ENCODE measurements around the gene MALRD1. TPM values are rescaled to one million over a fixed set of nuclear protein-coding genes. Genes with fewer than 3 reads are reported as not detected.

Gene MALRD1
- total RNA-seq, 5 donors from 2014 or later (not counting 1 experiment from before 2014, with no cell fraction given) = 0.32 TPM; not detected in 4

- ChIA-PET CTCF (no interaction called here), POLR2A (no interaction called here)
- H3K4me1 Mint-ChIP-seq = no peaks in the 10 kb centered on the region
- H3K9me3 Mint-ChIP-seq = peaks cover 0 to 8% (median 7%) of the 10 kb centered on the region in 3 donors
- H3K4me3 Mint-ChIP-seq = no peak overlapping the region
- no peak overlapping the region for H3K27ac Mint-ChIP-seq
- no peaks in the 10 kb centered on the region for H3K36me3 Mint-ChIP-seq
- Histone ChIP-seq H3K36me3 (ENCODE audit: control insufficient read depth in 2 of 2, extremely low read depth in 1 of 2, insufficient read depth in 1 of 2, low read length in 1 of 2) (no peaks in the 10 kb centered on the region), H3K27ac (ENCODE audit: low read length) (no peak overlapping the region), H3K4me1 (ENCODE audit: control insufficient read depth in 1 of 2, extremely low read depth in 1 of 2, insufficient read depth in 2 of 2, low read length in 2 of 2) (no peaks in the 10 kb centered on the region), H3K9me3 (no peaks in the 10 kb centered on the region), H3K4me3 (ENCODE audit: control insufficient read depth in 1 of 2, extremely low read depth in 1 of 2, low read length in 1 of 2) (no peak overlapping the region), H3K27me3 (replicated peaks in 1 of 2; ENCODE audit: control insufficient read depth in 2 of 2, extremely low read depth in 1 of 2, insufficient read depth in 2 of 2, low read length in 1 of 2) (no peaks in the 10 kb centered on the region)
- no CpG with 5 or more reads among the region's 3 CpGs for WGBS (ENCODE audit: insufficient coverage)
- no peak for ATAC-seq (replicated peaks in 1 of 4)
- DNase-seq = no peak
- H3K27me3 Mint-ChIP-seq = no peaks in the 10 kb centered on the region
These were observed 606.0 kb downstream of the MALRD1 start for GRCh38 chr10:19654576-19654975.

DNA sequence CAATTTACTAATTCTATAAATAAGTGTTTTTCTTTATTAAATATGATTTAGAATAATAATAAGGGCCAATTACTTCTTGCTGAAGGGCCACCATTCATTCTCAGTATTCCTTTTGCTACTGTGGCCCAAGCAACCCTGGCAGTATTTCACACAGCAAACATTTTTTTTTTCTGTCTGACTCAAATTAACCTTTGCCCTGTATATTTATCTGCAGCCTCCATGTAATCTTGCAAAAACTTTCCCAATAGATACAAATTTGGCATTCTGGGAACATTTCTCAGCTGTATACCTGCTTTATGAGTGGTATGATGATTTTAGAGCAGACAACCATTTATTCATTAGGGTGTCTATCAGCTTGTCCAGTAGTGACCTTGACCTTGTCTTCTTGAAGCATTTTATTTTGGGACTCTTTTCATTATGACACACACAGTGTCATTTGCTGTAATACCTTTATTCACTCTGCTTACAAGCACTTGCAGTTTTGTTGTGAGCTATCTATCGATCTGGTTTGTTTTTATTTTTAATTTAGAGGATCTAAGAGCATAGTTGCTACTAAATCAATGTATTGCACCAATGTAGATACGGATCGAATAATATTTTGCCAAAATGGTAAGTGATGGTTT lies 607.9 kb downstream of the MALRD1 start:
- Histone ChIP-seq H3K9me3 (no peaks in the 10 kb centered on the region), H3K4me1 (ENCODE audit: control insufficient read depth in 1 of 2, extremely low read depth in 1 of 2, insufficient read depth in 2 of 2, low read length in 2 of 2) (no peaks in the 10 kb centered on the region), H3K4me3 (ENCODE audit: control insufficient read depth in 1 of 2, extremely low read depth in 1 of 2, low read length in 1 of 2) (no peak overlapping the region), H3K36me3 (ENCODE audit: control insufficient read depth in 2 of 2, extremely low read depth in 1 of 2, insufficient read depth in 1 of 2, low read length in 1 of 2) (no peaks in the 10 kb centered on the region), H3K27me3 (replicated peaks in 1 of 2; ENCODE audit: control insufficient read depth in 2 of 2, extremely low read depth in 1 of 2, insufficient read depth in 2 of 2, low read length in 1 of 2) (no peaks in the 10 kb centered on the region), H3K27ac (ENCODE audit: low read length) (no peak overlapping the region)
- H3K27me3 Mint-ChIP-seq = no peaks in the 10 kb centered on the region
- H3K9me3 Mint-ChIP-seq = peaks cover 0 to 7% (median 5%) of the 10 kb centered on the region in 3 donors
- no CpG with 5 or more reads among the region's 3 CpGs for WGBS (ENCODE audit: insufficient coverage)
- CTCF ChIA-PET = no interaction called here
- POLR2A ChIA-PET = no interaction called here
- no peaks in the 10 kb centered on the region for H3K36me3 Mint-ChIP-seq
- DNase-seq (no peak), ATAC-seq (replicated peaks in 1 of 4) (no peak)
- H3K4me3 Mint-ChIP-seq = no peak overlapping the region
- H3K4me1 Mint-ChIP-seq = no peaks in the 10 kb centered on the region
- H3K27ac Mint-ChIP-seq = no peak overlapping the region

GRCh38 chr10:19658131-19658530 lies 609.5 kb downstream of the MALRD1 start:
- Mint-ChIP-seq H3K4me3 (no peak overlapping the region), H3K4me1 (no peaks in the 10 kb centered on the region), H3K27ac (no peak overlapping the region), H3K9me3 (peaks cover 0 to 4% (median 3%) of the 10 kb centered on the region in 3 donors), H3K27me3 (no peaks in the 10 kb centered on the region), H3K36me3 (no peaks in the 10 kb centered on the region)
- ATAC-seq (replicated peaks in 1 of 4) = no peak
- no peak for DNase-seq
- no peaks in the 10 kb centered on the region for H3K27me3 ChIP-seq (replicated peaks in 1 of 2; ENCODE audit: control insufficient read depth in 2 of 2, extremely low read depth in 1 of 2, insufficient read depth in 2 of 2, low read length in 1 of 2)
- ChIA-PET POLR2A (interaction anchor here in 1 of 2 donors (0.6 kb wide), 2 partner anchors 57 to 1203 kb away, joined by 3 read pairs; no protein-coding TSS in a partner anchor), CTCF (interaction anchor here in 1 of 2 donors (0.6 kb wide), 1 partner anchor 65 kb away, joined by 4 read pairs; no protein-coding TSS in a partner anchor)
- H3K36me3 ChIP-seq (ENCODE audit: control insufficient read depth in 2 of 2, extremely low read depth in 1 of 2, insufficient read depth in 1 of 2, low read length in 1 of 2) = no peaks in the 10 kb centered on the region
- 57% methylated on average over 1 of the region's 3 CpGs for WGBS (ENCODE audit: insufficient coverage)
- H3K9me3 ChIP-seq = no peaks in the 10 kb centered on the region
- no peak overlapping the region for H3K27ac ChIP-seq (ENCODE audit: low read length)
- H3K4me3 ChIP-seq (ENCODE audit: control insufficient read depth in 1 of 2, extremely low read depth in 1 of 2, low read length in 1 of 2) = no peak overlapping the region
- H3K4me1 ChIP-seq (ENCODE audit: control insufficient read depth in 1 of 2, extremely low read depth in 1 of 2, insufficient read depth in 2 of 2, low read length in 2 of 2) = no peaks in the 10 kb centered on the region

DNA sequence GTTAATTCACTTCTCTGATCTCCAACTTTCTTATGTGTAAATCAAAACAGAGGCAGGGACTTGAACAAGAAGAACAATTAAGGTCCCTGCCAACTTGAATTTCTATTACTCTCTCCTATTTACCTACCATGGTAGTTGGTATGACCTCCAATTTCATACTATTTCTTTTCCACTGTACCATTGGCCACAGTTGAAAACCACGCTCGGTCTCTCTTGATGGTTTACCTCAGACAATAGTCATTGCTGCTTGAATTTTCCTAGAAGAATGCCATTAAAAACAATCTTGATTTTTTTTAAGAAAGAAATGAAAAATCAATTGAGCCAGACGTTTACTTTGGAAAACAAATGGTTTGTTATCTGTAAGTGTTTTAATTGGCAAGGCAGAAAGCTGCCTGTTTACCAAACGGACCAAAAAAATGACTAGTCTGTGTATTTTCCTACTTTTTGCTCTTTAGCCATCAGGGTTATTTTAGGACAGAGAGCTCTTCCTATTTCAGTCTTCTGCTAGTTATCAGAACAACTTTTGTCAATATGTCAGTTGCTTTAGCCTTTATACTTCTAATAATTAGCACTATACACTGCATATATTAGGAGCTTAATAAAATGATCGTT lies 610.1 kb downstream of the MALRD1 start:
- Mint-ChIP-seq H3K4me1 (no peaks in the 10 kb centered on the region), H3K27me3 (no peaks in the 10 kb centered on the region), H3K36me3 (no peaks in the 10 kb centered on the region), H3K4me3 (no peak overlapping the region), H3K27ac (no peak overlapping the region), H3K9me3 (peaks cover 0 to 4% (median 3%) of the 10 kb centered on the region in 3 donors)
- no peaks in the 10 kb centered on the region for H3K27me3 ChIP-seq (replicated peaks in 1 of 2; ENCODE audit: control insufficient read depth in 2 of 2, extremely low read depth in 1 of 2, insufficient read depth in 2 of 2, low read length in 1 of 2)
- H3K9me3 ChIP-seq = no peaks in the 10 kb centered on the region
- ChIA-PET CTCF (interaction anchor here in 1 of 2 donors (0.9 kb wide), 1 partner anchor 129 kb away, joined by 3 read pairs; no protein-coding TSS in a partner anchor), POLR2A (no interaction called here)
- H3K4me3 ChIP-seq (ENCODE audit: control insufficient read depth in 1 of 2, extremely low read depth in 1 of 2, low read length in 1 of 2) = no peak overlapping the region
- H3K27ac ChIP-seq (ENCODE audit: low read length) = no peak overlapping the region
- no peaks in the 10 kb centered on the region for H3K4me1 ChIP-seq (ENCODE audit: control insufficient read depth in 1 of 2, extremely low read depth in 1 of 2, insufficient read depth in 2 of 2, low read length in 2 of 2)
- ATAC-seq (replicated peaks in 1 of 4) (no peak), DNase-seq (no peak)
- 50% methylated on average over 1 of the region's 5 CpGs for WGBS (ENCODE audit: insufficient coverage)
- H3K36me3 ChIP-seq (ENCODE audit: control insufficient read depth in 2 of 2, extremely low read depth in 1 of 2, insufficient read depth in 1 of 2, low read length in 1 of 2) = no peaks in the 10 kb centered on the region

DNA sequence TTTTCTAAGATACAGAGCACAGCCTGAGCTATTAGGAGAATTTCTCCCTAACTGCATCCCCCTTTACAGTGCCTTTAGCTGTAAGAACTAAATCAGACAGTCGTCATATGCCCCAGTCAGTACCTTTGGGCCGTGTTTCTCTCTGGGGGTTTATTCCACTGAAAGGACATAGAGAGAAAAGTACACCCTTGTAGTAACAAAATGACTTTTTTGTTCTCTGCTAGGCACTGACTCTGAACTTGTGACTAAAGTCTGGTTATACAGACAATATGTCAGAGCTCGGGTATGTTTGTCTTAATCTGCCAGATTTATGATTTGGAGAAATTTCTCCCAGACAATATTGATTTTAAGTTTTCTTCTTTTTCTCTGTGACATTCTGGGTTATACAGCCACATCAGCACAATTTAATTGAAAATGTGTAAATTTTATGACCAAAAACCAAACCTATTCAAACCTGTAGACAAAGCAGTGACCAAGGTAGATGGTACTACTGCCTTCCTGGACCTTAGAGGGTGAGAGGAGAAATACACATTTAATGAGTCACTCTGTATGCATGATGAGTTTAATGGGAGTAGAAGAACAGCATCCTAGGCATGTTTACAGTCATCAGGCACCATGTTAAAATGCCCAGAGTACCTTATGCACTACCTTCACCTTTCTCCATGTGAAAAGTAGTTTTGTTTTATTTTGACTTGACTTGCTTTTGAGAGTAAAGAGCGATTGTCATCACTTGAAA lies 611.5 kb downstream of the MALRD1 start:
- no peak for ATAC-seq (replicated peaks in 1 of 4)
- ChIA-PET CTCF (no interaction called here), POLR2A (no interaction called here)
- H3K4me3 ChIP-seq (ENCODE audit: control insufficient read depth in 1 of 2, extremely low read depth in 1 of 2, low read length in 1 of 2) = no peak overlapping the region
- H3K4me1 ChIP-seq (ENCODE audit: control insufficient read depth in 1 of 2, extremely low read depth in 1 of 2, insufficient read depth in 2 of 2, low read length in 2 of 2) = no peaks in the 10 kb centered on the region
- no peaks in the 10 kb centered on the region for H3K27me3 ChIP-seq (replicated peaks in 1 of 2; ENCODE audit: control insufficient read depth in 2 of 2, extremely low read depth in 1 of 2, insufficient read depth in 2 of 2, low read length in 1 of 2)
- DNase-seq = no peak
- H3K27ac ChIP-seq (ENCODE audit: low read length) = no peak overlapping the region
- H3K27me3 Mint-ChIP-seq = no peaks in the 10 kb centered on the region
- no peaks in the 10 kb centered on the region for H3K36me3 ChIP-seq (ENCODE audit: control insufficient read depth in 2 of 2, extremely low read depth in 1 of 2, insufficient read depth in 1 of 2, low read length in 1 of 2)
- H3K36me3 Mint-ChIP-seq = no peaks in the 10 kb centered on the region
- H3K4me1 Mint-ChIP-seq = no peaks in the 10 kb centered on the region
- H3K4me3 Mint-ChIP-seq = no peak overlapping the region
- peaks cover 3 to 7% (median 3%) of the 10 kb centered on the region in 3 donors for H3K9me3 Mint-ChIP-seq
- no peak overlapping the region for H3K27ac Mint-ChIP-seq
- WGBS (ENCODE audit: insufficient coverage) = 70% methylated on average over 2 of the region's 4 CpGs
- H3K9me3 ChIP-seq = no peaks in the 10 kb centered on the region

DNA sequence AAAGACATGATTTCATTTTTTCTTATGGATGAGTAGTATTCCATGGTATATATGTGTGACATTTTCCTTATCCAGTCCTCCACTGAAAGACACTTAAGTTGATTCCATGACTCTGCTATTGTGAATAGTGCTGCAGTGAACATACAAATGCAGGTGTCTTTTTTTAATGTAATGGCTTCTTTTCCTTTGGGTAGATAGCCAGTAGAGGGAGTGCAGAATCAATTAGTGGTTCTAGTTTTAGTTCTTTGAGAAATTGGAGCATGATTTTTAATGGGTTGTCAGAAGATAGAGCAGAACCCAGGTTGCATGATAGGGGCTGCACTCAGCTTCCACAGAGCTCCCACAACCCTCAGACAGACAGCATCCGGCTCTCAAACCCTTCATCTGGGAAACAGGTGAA lies 614.7 kb downstream of the MALRD1 start:
- ChIA-PET CTCF (no interaction called here), POLR2A (no interaction called here)
- H3K4me1 Mint-ChIP-seq = no peaks in the 10 kb centered on the region
- no peaks in the 10 kb centered on the region for H3K4me1 ChIP-seq (ENCODE audit: control insufficient read depth in 1 of 2, extremely low read depth in 1 of 2, insufficient read depth in 2 of 2, low read length in 2 of 2)
- peaks cover 9 to 14% (median 13%) of the 10 kb centered on the region in 3 donors for H3K9me3 Mint-ChIP-seq
- no peak for ATAC-seq (replicated peaks in 1 of 4)
- H3K9me3 ChIP-seq = no peaks in the 10 kb centered on the region
- H3K4me3 Mint-ChIP-seq = no peak overlapping the region
- H3K27me3 Mint-ChIP-seq = no peaks in the 10 kb centered on the region
- H3K27me3 ChIP-seq (replicated peaks in 1 of 2; ENCODE audit: control insufficient read depth in 2 of 2, extremely low read depth in 1 of 2, insufficient read depth in 2 of 2, low read length in 1 of 2) = no peaks in the 10 kb centered on the region
- H3K27ac Mint-ChIP-seq = no peak overlapping the region
- WGBS (ENCODE audit: insufficient coverage) = no CpG with 5 or more reads among the region's 1 CpG
- no peak overlapping the region for H3K4me3 ChIP-seq (ENCODE audit: control insufficient read depth in 1 of 2, extremely low read depth in 1 of 2, low read length in 1 of 2)
- H3K36me3 Mint-ChIP-seq = no peaks in the 10 kb centered on the region
- no peaks in the 10 kb centered on the region for H3K36me3 ChIP-seq (ENCODE audit: control insufficient read depth in 2 of 2, extremely low read depth in 1 of 2, insufficient read depth in 1 of 2, low read length in 1 of 2)
- H3K27ac ChIP-seq (ENCODE audit: low read length) = no peak overlapping the region
- no peak for DNase-seq
